ENCODE data around the gene ITGB8. TPM values are rescaled to one million over a fixed set of nuclear protein-coding genes. Genes with fewer than 3 reads are reported as not detected.
"Not testable (repeated sequence)": the region's sequence is repeated elsewhere in the genome, so short reads cannot be mapped to it uniquely, and the experiment has no call there.

The ITGB8 gene
- total RNA-seq, 1 donor from 2014 or later: 0.69 TPM

DNA sequence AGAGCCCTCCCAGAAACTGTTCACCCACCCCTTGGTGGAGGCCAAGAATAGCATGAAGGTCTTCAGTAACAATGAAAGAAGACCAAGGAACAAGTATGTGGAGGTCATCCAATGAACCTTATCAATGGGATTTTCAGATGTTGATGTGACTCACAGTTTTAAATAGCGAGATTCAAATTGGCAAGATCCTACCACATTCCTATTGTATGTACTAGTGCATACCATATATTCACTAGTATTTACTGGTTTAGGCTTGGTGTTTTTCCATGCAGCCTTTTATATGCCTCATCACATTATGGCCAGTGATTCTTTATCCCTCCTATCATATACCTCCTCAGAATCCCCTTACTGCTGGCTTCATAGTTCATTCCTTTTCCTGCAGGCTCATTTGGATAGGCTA lies 54.4 kb downstream of the ITGB8 start:
- Mint-ChIP-seq H3K4me1 (ENCODE audit: unreplicated experiment) (no peaks in the 10 kb centered on the region), H3K36me3 (ENCODE audit: low read depth, unreplicated experiment) (no peaks in the 10 kb centered on the region), H3K9me3 (ENCODE audit: unreplicated experiment) (no peaks in the 10 kb centered on the region), H3K27ac (ENCODE audit: unreplicated experiment) (no peak overlapping the region), H3K27me3 (ENCODE audit: unreplicated experiment) (no peaks in the 10 kb centered on the region), H3K4me3 (ENCODE audit: unreplicated experiment) (no peak overlapping the region)
- DNase-seq (ENCODE audit: low spot score): no peak
- TF ChIP-seq, protein P1, sequence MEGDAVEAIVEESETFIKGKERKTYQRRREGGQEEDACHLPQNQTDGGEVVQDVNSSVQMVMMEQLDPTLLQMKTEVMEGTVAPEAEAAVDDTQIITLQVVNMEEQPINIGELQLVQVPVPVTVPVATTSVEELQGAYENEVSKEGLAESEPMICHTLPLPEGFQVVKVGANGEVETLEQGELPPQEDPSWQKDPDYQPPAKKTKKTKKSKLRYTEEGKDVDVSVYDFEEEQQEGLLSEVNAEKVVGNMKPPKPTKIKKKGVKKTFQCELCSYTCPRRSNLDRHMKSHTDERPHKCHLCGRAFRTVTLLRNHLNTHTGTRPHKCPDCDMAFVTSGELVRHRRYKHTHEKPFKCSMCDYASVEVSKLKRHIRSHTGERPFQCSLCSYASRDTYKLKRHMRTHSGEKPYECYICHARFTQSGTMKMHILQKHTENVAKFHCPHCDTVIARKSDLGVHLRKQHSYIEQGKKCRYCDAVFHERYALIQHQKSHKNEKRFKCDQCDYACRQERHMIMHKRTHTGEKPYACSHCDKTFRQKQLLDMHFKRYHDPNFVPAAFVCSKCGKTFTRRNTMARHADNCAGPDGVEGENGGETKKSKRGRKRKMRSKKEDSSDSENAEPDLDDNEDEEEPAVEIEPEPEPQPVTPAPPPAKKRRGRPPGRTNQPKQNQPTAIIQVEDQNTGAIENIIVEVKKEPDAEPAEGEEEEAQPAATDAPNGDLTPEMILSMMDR (IDR thresholded peaks at IDR 0.05; ENCODE audit: unreplicated experiment): no peak

DNA sequence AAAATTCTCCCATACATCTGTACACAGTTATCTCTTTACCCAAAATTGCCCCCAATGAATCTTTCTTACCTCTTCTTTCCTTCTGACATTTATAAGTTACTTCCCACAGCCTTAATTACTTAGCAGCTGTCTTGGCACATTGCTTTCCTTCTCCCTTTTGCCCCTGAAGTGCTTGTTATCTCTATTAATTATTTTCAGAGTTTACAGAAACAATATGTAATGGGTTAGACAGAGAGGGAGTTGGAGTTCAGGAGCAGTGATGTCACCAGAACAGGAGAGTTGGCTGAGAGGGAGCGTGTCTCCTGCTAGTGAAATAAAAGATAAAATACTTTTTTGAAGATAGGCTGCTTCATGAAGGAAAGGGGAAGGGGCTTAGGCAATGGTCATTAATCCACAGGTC lies 57.4 kb downstream of the ITGB8 start:
- no peak overlapping the region for H3K27ac Mint-ChIP-seq (ENCODE audit: unreplicated experiment)
- TF ChIP-seq, protein P1 (IDR thresholded peaks at IDR 0.05; ENCODE audit: unreplicated experiment): no peak
- H3K36me3 Mint-ChIP-seq (ENCODE audit: low read depth, unreplicated experiment): no peaks in the 10 kb centered on the region
- no peaks in the 10 kb centered on the region for H3K27me3 Mint-ChIP-seq (ENCODE audit: unreplicated experiment)
- no peaks in the 10 kb centered on the region for H3K4me1 Mint-ChIP-seq (ENCODE audit: unreplicated experiment)
- no peak overlapping the region for H3K4me3 Mint-ChIP-seq (ENCODE audit: unreplicated experiment)
- no peak for DNase-seq (ENCODE audit: low spot score)
- no peaks in the 10 kb centered on the region for H3K9me3 Mint-ChIP-seq (ENCODE audit: unreplicated experiment)

DNA sequence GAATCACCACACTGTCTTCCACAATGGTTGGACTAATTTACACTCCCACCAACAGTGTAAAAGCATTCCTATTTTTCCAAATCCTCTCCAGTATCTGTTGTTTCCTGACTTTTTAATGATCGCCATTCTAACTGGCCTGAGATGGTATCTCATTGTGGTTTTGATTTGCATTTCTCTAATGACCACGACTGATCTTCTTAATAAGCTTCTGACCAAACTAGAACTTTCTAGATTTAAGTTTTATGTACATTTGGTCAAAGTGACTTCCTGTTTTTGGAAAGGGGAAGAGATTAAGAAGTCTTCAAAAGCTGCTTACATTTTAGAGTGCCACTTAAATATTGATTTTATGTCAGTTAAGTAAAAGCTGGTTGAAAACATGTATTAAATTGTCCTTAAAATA lies 58.5 kb downstream of the ITGB8 start:
- H3K4me1 Mint-ChIP-seq (ENCODE audit: unreplicated experiment); H3K27me3 Mint-ChIP-seq (ENCODE audit: unreplicated experiment); H3K27ac Mint-ChIP-seq (ENCODE audit: unreplicated experiment); H3K4me3 Mint-ChIP-seq (ENCODE audit: unreplicated experiment); H3K9me3 Mint-ChIP-seq (ENCODE audit: unreplicated experiment); DNase-seq (ENCODE audit: low spot score); H3K36me3 Mint-ChIP-seq (ENCODE audit: low read depth, unreplicated experiment): not testable (repeated sequence)

DNA sequence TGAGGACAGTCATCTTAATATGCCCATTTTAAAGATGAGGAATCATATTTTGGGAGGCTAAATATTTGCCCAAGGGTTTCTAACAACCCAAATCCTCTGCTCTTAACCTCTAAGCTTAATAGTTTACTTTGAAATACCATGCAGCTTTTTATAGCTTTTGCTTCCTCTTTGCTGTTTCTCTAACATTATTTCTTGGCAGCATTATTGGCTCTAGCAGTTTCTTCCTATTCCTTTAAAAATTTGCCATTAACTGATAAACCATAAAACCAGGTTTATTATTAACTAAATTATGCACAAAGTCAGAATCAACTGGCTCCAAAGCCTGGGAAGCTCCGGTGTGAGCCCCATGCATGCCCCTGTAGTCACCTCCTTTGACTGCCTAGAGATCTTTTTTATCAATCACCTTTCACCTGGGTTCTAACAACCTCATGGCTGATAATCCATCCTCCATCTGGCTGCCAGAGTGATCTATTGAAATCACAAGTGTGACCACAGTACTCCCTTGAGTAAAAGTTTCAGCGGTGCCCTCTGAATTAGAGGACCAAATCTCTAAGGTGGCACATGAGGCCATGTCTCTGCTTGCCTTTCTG lies 62.4 kb downstream of the ITGB8 start:
- Mint-ChIP-seq H3K27ac (ENCODE audit: unreplicated experiment) (no peak overlapping the region), H3K9me3 (ENCODE audit: unreplicated experiment) (no peaks in the 10 kb centered on the region), H3K36me3 (ENCODE audit: low read depth, unreplicated experiment) (no peaks in the 10 kb centered on the region), H3K27me3 (ENCODE audit: unreplicated experiment) (no peaks in the 10 kb centered on the region), H3K4me3 (ENCODE audit: unreplicated experiment) (no peak overlapping the region), H3K4me1 (ENCODE audit: unreplicated experiment) (no peaks in the 10 kb centered on the region)
- DNase-seq (ENCODE audit: low spot score): no peak
- TF ChIP-seq, protein P1 (IDR thresholded peaks at IDR 0.05; ENCODE audit: unreplicated experiment): no peak

DNA sequence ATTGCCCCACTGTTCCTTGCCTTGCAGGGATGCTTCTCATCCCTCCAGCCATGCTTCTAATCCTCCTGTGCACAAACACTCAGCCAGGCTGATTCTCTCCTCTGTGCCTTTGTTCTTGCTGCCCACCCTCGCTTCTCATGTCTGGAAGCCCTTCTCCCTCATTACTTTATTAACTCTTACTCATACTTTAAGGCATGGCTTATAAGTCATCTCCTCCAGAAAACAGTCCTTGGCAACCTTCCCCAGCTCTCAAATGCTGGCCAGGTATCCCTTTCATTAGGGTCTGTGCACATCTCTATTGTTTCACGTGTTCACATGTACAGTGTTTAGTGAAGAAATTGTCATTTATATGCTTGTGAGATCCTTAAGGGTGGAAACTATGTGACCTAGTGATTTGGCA lies 62.9 kb downstream of the ITGB8 start:
- Mint-ChIP-seq H3K9me3 (ENCODE audit: unreplicated experiment) (no peaks in the 10 kb centered on the region), H3K4me1 (ENCODE audit: unreplicated experiment) (no peaks in the 10 kb centered on the region), H3K36me3 (ENCODE audit: low read depth, unreplicated experiment) (no peaks in the 10 kb centered on the region), H3K4me3 (ENCODE audit: unreplicated experiment) (no peak overlapping the region), H3K27ac (ENCODE audit: unreplicated experiment) (no peak overlapping the region), H3K27me3 (ENCODE audit: unreplicated experiment) (no peaks in the 10 kb centered on the region)
- TF ChIP-seq, protein P1 (IDR thresholded peaks at IDR 0.05; ENCODE audit: unreplicated experiment): no peak
- DNase-seq (ENCODE audit: low spot score): no peak
